ENCODE data around the gene ANKS1A. TPM values are rescaled to one million over a fixed set of nuclear protein-coding genes. Genes with fewer than 3 reads are reported as not detected.
A peak's percentile ranks its signal among the peaks of the same experiment; 100 is the strongest.

ANKS1A gene
- total RNA-seq, 2 experiments from 2014 or later = 6.4 to 6.9 TPM

GRCh38 chr6:35139470-35139869, 250.4 kb downstream of the ANKS1A start:
- H3K4me1 Mint-ChIP-seq (ENCODE audit: low read depth) = peaks cover 11% of the 10 kb centered on the region
- POLR2A ChIA-PET = interaction anchor here (0.8 to 1.0 kb wide), 2 partner anchors 91 to 153 kb away, joined by 3 to 5 read pairs; no protein-coding TSS in a partner anchor
- H3K27ac Mint-ChIP-seq = no peak overlapping the region
- intact Hi-C loops (cut with DNase I, micrococcal nuclease) = loop anchor here in 1 of 2 experiments (2.0 kb wide), 1 partner anchor 945 kb away; no protein-coding TSS in a partner anchor
- H3K9me3 Mint-ChIP-seq = no peaks in the 10 kb centered on the region
- Histone ChIP-seq H3K9me3 (ENCODE audit: control insufficient read depth in 1 of 2, insufficient read depth in 1 of 2, low read length in 2 of 2) (peaks cover 0 to 5% of the 10 kb centered on the region in 2 experiments), H3K27me3 (ENCODE audit: control insufficient read depth in 1 of 2, insufficient read depth in 2 of 2, low read length in 2 of 2) (peaks cover 11% of the 10 kb centered on the region in 2 experiments), H3K4me1 (ENCODE audit: insufficient read depth, low read length) (peaks cover 16% of the 10 kb centered on the region), H3K27ac (ENCODE audit: low read depth in 1 of 2, low read length in 2 of 2) (no peak overlapping the region), H3K36me3 (ENCODE audit: insufficient read depth, low read length) (no peaks in the 10 kb centered on the region), H3K4me3 (ENCODE audit: low read length) (no peak overlapping the region)
- TF ChIP-seq CTCF (IDR thresholded peaks at IDR 0.05) = no peak
- CTCF ChIA-PET = interaction anchor here (0.8 to 2.0 kb wide), 10 partner anchors 9 to 916 kb away, joined by 3 to 12 read pairs (median 4); no protein-coding TSS in a partner anchor
- ATAC-seq (ENCODE audit: poor library complexity) (no peak), DNase-seq (no peak)
- H3K27me3 Mint-ChIP-seq = peaks cover 21% of the 10 kb centered on the region
- H3K36me3 Mint-ChIP-seq (ENCODE audit: low read depth) = no peaks in the 10 kb centered on the region
- no peak overlapping the region for H3K4me3 Mint-ChIP-seq

- peak; percentile 85 for TF ChIP-seq CTCF (IDR thresholded peaks at IDR 0.05)
- intact Hi-C loops (cut with DNase I, micrococcal nuclease) = loop anchor here (1.0 to 2.0 kb wide), 3 partner anchors 154 to 945 kb away; no protein-coding TSS in a partner anchor
- Histone ChIP-seq H3K27me3 (ENCODE audit: control insufficient read depth in 1 of 2, insufficient read depth in 2 of 2, low read length in 2 of 2) (peaks cover 11% of the 10 kb centered on the region in 2 experiments), H3K27ac (ENCODE audit: low read depth in 1 of 2, low read length in 2 of 2) (no peak overlapping the region), H3K4me1 (ENCODE audit: insufficient read depth, low read length) (peaks cover 16% of the 10 kb centered on the region), H3K9me3 (ENCODE audit: control insufficient read depth in 1 of 2, insufficient read depth in 1 of 2, low read length in 2 of 2) (peaks cover 0 to 5% of the 10 kb centered on the region in 2 experiments), H3K4me3 (ENCODE audit: low read length) (no peak overlapping the region), H3K36me3 (ENCODE audit: insufficient read depth, low read length) (no peaks in the 10 kb centered on the region)
- CTCF ChIA-PET = interaction anchor here (0.8 to 2.0 kb wide), 10 partner anchors 9 to 916 kb away, joined by 3 to 12 read pairs (median 4); no protein-coding TSS in a partner anchor
- no peak overlapping the region for H3K27ac Mint-ChIP-seq
- DNase-seq (peak; percentile 8 to 80 (median 26)), ATAC-seq (ENCODE audit: poor library complexity) (no peak)
- POLR2A ChIA-PET = interaction anchor here (0.6 to 1.0 kb wide), 3 partner anchors 91 to 384 kb away, joined by 3 to 5 read pairs (median 3); no protein-coding TSS in a partner anchor
- no peaks in the 10 kb centered on the region for H3K36me3 Mint-ChIP-seq (ENCODE audit: low read depth)
- H3K4me3 Mint-ChIP-seq = peak overlapping the region; percentile 32
- peaks cover 11% of the 10 kb centered on the region for H3K4me1 Mint-ChIP-seq (ENCODE audit: low read depth)
- H3K9me3 Mint-ChIP-seq = no peaks in the 10 kb centered on the region
- H3K27me3 Mint-ChIP-seq = peaks cover 21% of the 10 kb centered on the region
These were observed 251.0 kb downstream of the ANKS1A start for GRCh38 chr6:35139924-35140638.

GRCh38 chr6:35140639-35141006, 251.6 kb downstream of the ANKS1A start:
- H3K36me3 ChIP-seq (ENCODE audit: insufficient read depth, low read length) = no peaks in the 10 kb centered on the region
- intact Hi-C loops (cut with DNase I, micrococcal nuclease) = loop anchor here (1.0 to 2.0 kb wide), 2 partner anchors 154 to 680 kb away; no protein-coding TSS in a partner anchor
- peaks cover 11% of the 10 kb centered on the region in 2 experiments for H3K27me3 ChIP-seq (ENCODE audit: control insufficient read depth in 1 of 2, insufficient read depth in 2 of 2, low read length in 2 of 2)
- Mint-ChIP-seq H3K27me3 (peaks cover 21% of the 10 kb centered on the region), H3K4me1 (ENCODE audit: low read depth) (peaks cover 11% of the 10 kb centered on the region), H3K27ac (no peak overlapping the region), H3K4me3 (peak overlapping the region; percentile 18), H3K9me3 (no peaks in the 10 kb centered on the region), H3K36me3 (ENCODE audit: low read depth) (no peaks in the 10 kb centered on the region)
- no peak for TF ChIP-seq CTCF (IDR thresholded peaks at IDR 0.05)
- H3K9me3 ChIP-seq (ENCODE audit: control insufficient read depth in 1 of 2, insufficient read depth in 1 of 2, low read length in 2 of 2) = peaks cover 0 to 5% of the 10 kb centered on the region in 2 experiments
- no peak overlapping the region for H3K27ac ChIP-seq (ENCODE audit: low read depth in 1 of 2, low read length in 2 of 2)
- H3K4me1 ChIP-seq (ENCODE audit: insufficient read depth, low read length) = peaks cover 16% of the 10 kb centered on the region
- no peak for ATAC-seq (ENCODE audit: poor library complexity)
- ChIA-PET POLR2A (no interaction called here), CTCF (interaction anchor here (1.2 to 2.0 kb wide), 7 partner anchors 10 to 917 kb away, joined by 3 to 12 read pairs (median 8); no protein-coding TSS in a partner anchor)
- no peak overlapping the region for H3K4me3 ChIP-seq (ENCODE audit: low read length)
- DNase-seq = no peak

Other genes starting within 250 kb of the ANKS1A start
- gene ILRUN, start 192.5 kb upstream of the ANKS1A start, total RNA-seq = 10 to 100 TPM; 44.9 to 49.4 TPM
- gene SNRPC, start 131.8 kb upstream of the ANKS1A start, total RNA-seq = 10 to 100 TPM; 54.0 to 65.5 TPM
- 1 to 10 TPM; 7.6 to 8.1 TPM for gene BLTP3A, start 97.2 kb upstream of the ANKS1A start, total RNA-seq
- 10 to 100 TPM; 31.5 to 38.1 TPM for gene TAF11, start 1.2 kb upstream of the ANKS1A start, total RNA-seq